Right renal pelvis (tissue), 4 donors: ENCODE data around the gene ABHD11. TPM values are rescaled to one million over a fixed set of nuclear protein-coding genes. Genes with fewer than 3 reads are reported as not detected.
"Not testable (repeated sequence)": the region's sequence is repeated elsewhere in the genome, so short reads cannot be mapped to it uniquely, and the experiment has no call there.

Experiments used
- DNase-seq, 4 donors: peaks; one replicate each; pipeline ENCODE4 v3.0.0-alpha.2; 2013; ENCODE audit warnings: low read depth in 4 of 4, low spot score in 3 of 4, missing footprints in 1 of 4
- polyA plus RNA-seq, 4 donors: library from polyadenylated mRNA; unstranded; fragments of 120-200 nt; gene quantifications; one replicate each; pipeline ENCODE4 v1.2.1, GENCODE V29; 2013; ENCODE audit not compliant: insufficient read length in 4 of 4

Gene ABHD11
- polyA plus RNA-seq, 4 donors, result 27.7 to 31.2 (median 29.6) TPM

GRCh38 chr7:73746378-73746777, 7.8 kb upstream of the ABHD11 start:
- no peak for DNase-seq

GRCh38 chr7:73742753-73743641, 4.4 kb upstream of the ABHD11 start:
- peak; percentile 79 to 91 (median 87) for DNase-seq

GRCh38 chr7:73742338-73742752, 3.7 kb upstream of the ABHD11 start:
- no peak for DNase-seq

- no peak for DNase-seq
Measured at GRCh38 chr7:73741600-73741999, 3.0 kb upstream of the ABHD11 start.

- DNase-seq, result no peak
Measured at GRCh38 chr7:73740771-73741170, 2.2 kb upstream of the ABHD11 start.

- DNase-seq, result no peak
Measured at GRCh38 chr7:73740212-73740611, 1.6 kb upstream of the ABHD11 start.

GRCh38 chr7:73739387-73739767, 775 bp upstream of the ABHD11 start:
- DNase-seq, result no peak

GRCh38 chr7:73738220-73738611, 386 bp downstream of the ABHD11 start:
- no peak for DNase-seq

GRCh38 chr7:73737491-73738219, 947 bp downstream of the ABHD11 start:
- no peak for DNase-seq

- DNase-seq, result no peak
Measured at GRCh38 chr7:73736885-73737284, 1.7 kb downstream of the ABHD11 start.

GRCh38 chr7:73735528-73735905, 3.1 kb downstream of the ABHD11 start:
- DNase-seq, result no peak

- no peak for DNase-seq
Measured at GRCh38 chr7:73734619-73735527, 3.7 kb downstream of the ABHD11 start.

GRCh38 chr7:73732397-73732796, 6.2 kb downstream of the ABHD11 start:
- DNase-seq, result no peak

GRCh38 chr7:73730485-73730884, 8.1 kb downstream of the ABHD11 start:
- no peak for DNase-seq

- DNase-seq, result no peak
Measured at GRCh38 chr7:73728551-73728950, 10.1 kb downstream of the ABHD11 start.

- DNase-seq, result no peak
Measured at GRCh38 chr7:73727952-73728351, 10.7 kb downstream of the ABHD11 start.

- no peak for DNase-seq
Measured at GRCh38 chr7:73726083-73726466, 12.5 kb downstream of the ABHD11 start.

- DNase-seq, result no peak
Measured at GRCh38 chr7:73723813-73724212, 14.8 kb downstream of the ABHD11 start.

GRCh38 chr7:73722785-73723184, 15.8 kb downstream of the ABHD11 start:
- no peak for DNase-seq

- DNase-seq, result not testable (repeated sequence)
Measured at GRCh38 chr7:73722182-73722581, 16.4 kb downstream of the ABHD11 start.

GRCh38 chr7:73721377-73721817, 17.2 kb downstream of the ABHD11 start:
- no peak for DNase-seq
